ENCODE measurements around the gene UBE2R2.
A peak's percentile ranks its signal among the peaks of the same experiment; 100 is the strongest.

The UBE2R2 gene

DNA sequence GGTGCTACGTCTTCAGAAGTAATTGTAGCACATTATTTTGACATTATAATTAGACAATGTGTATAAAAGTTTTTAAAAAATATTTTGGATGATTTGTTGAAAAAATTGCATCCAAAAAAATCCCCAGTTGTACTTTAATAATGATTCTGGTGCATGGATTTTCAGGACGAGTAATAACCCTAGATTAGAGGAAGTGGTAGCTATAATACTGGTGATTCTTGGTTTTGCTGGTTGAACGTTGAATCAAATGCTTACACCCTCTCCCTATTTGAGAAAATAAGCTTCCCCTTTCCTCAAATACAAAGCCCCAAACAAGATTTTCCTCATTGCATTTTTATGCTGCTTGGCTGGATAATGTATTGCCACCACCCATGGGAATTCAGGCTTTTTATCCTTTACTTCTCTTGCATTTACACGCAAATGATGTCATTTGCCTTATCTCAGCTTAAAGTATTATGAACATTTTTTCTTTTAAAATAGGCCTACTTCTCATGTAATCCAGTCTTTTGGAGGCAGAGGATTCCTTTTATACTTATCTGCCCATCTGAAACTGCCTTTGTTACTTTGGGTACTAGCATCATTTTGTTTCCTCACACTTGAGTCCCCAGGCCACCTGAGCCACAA is 86.3 kb downstream of the UBE2R2 start:
- Histone ChIP-seq H2BK12ac (ENCODE audit: low read length) (no peak overlapping the region), H3K18ac (ENCODE audit: low read length) (no peak overlapping the region), H3K4me3 (ENCODE audit: low read depth, low read length) (no peak overlapping the region), H3K36me3 (ENCODE audit: control insufficient read depth in 1 of 2, insufficient read depth in 2 of 2, low read length in 2 of 2) (peaks cover 10 to 14% of the 10 kb centered on the region in 2 experiments), H2AFZ (ENCODE audit: insufficient read depth, low read length, poor library complexity) (no peak overlapping the region), H3K4me1 (ENCODE audit: control insufficient read depth in 1 of 2, insufficient read depth in 2 of 2, low read length in 2 of 2) (no peaks in the 10 kb centered on the region), H3K23ac (ENCODE audit: low read length) (no peak overlapping the region), H2BK5ac (ENCODE audit: low read depth, low read length, poor library complexity) (no peak overlapping the region), H4K8ac (ENCODE audit: low read depth, low read length) (no peak overlapping the region), H3K14ac (ENCODE audit: low read length) (no peak overlapping the region), H4K91ac (ENCODE audit: low read depth, low read length) (no peak overlapping the region), H2AK5ac (ENCODE audit: low read length) (no peak overlapping the region), H3K9ac (ENCODE audit: low read length) (no peak overlapping the region), H3K27me3 (ENCODE audit: insufficient read depth, low read length) (no peaks in the 10 kb centered on the region), H3K4ac (ENCODE audit: low read depth, low read length) (no peak overlapping the region), H3K9me3 (ENCODE audit: insufficient read depth, low read depth, low read length) (no peaks in the 10 kb centered on the region), H3K79me2 (ENCODE audit: control insufficient read depth, insufficient read depth, low read length, poor library complexity) (no peaks in the 10 kb centered on the region), H3K4me2 (ENCODE audit: low read length) (no peak overlapping the region), H3K27ac (ENCODE audit: low read depth, low read length) (no peak overlapping the region), H4K12ac (ENCODE audit: low read depth, low read length) (no peak overlapping the region), H3K79me1 (ENCODE audit: low read length) (no peaks in the 10 kb centered on the region), H2BK120ac (ENCODE audit: insufficient read depth, low read length, poor library complexity) (no peak overlapping the region)
- no CpG with 5 or more reads among the region's 4 CpGs for WGBS (ENCODE audit: extremely low coverage, insufficient coverage, insufficient read length)
- DNase-seq, result peak in 1 of 2 donors; percentile 53

DNA sequence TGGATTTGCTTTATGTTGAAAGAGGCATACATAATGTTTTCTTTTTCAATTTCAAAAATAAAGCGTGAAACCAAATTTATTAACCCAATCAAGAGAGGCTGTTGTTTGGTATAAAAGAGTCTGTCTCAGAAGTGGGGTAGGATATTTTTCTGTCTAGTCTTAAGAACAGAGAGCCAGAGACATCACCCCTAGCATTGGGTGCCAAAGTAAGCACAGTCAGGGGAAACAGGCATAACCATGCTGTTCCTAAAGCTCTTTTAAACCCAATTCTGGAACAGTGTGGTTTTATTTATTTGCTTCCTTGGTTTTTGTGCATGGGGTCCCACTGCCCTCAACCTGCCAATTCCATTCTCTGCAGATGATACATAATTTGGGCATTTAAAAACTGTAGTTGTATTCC is 88.2 kb downstream of the UBE2R2 start:
- Histone ChIP-seq H2BK12ac (ENCODE audit: low read length) (no peak overlapping the region), H3K36me3 (ENCODE audit: control insufficient read depth in 1 of 2, insufficient read depth in 2 of 2, low read length in 2 of 2) (peaks cover 8 to 10% of the 10 kb centered on the region in 2 experiments), H3K79me1 (ENCODE audit: low read length) (no peaks in the 10 kb centered on the region), H3K4ac (ENCODE audit: low read depth, low read length) (no peak overlapping the region), H3K4me1 (ENCODE audit: control insufficient read depth in 1 of 2, insufficient read depth in 2 of 2, low read length in 2 of 2) (no peaks in the 10 kb centered on the region), H3K27ac (ENCODE audit: low read depth, low read length) (no peak overlapping the region), H3K27me3 (ENCODE audit: insufficient read depth, low read length) (no peaks in the 10 kb centered on the region), H2BK120ac (ENCODE audit: insufficient read depth, low read length, poor library complexity) (no peak overlapping the region), H3K9me3 (ENCODE audit: insufficient read depth, low read depth, low read length) (no peaks in the 10 kb centered on the region), H4K8ac (ENCODE audit: low read depth, low read length) (no peak overlapping the region), H3K18ac (ENCODE audit: low read length) (no peak overlapping the region), H3K4me2 (ENCODE audit: low read length) (no peak overlapping the region), H2AFZ (ENCODE audit: insufficient read depth, low read length, poor library complexity) (no peak overlapping the region), H4K12ac (ENCODE audit: low read depth, low read length) (no peak overlapping the region), H3K9ac (ENCODE audit: low read length) (no peak overlapping the region), H2BK5ac (ENCODE audit: low read depth, low read length, poor library complexity) (no peak overlapping the region), H3K14ac (ENCODE audit: low read length) (no peak overlapping the region), H3K79me2 (ENCODE audit: control insufficient read depth, insufficient read depth, low read length, poor library complexity) (no peaks in the 10 kb centered on the region), H2AK5ac (ENCODE audit: low read length) (no peak overlapping the region), H3K4me3 (ENCODE audit: low read depth, low read length) (no peak overlapping the region), H4K91ac (ENCODE audit: low read depth, low read length) (no peak overlapping the region), H3K23ac (ENCODE audit: low read length) (no peak overlapping the region)
- no CpG with 5 or more reads among the region's 1 CpG for WGBS (ENCODE audit: extremely low coverage, insufficient coverage, insufficient read length)
- no peak for DNase-seq

DNA sequence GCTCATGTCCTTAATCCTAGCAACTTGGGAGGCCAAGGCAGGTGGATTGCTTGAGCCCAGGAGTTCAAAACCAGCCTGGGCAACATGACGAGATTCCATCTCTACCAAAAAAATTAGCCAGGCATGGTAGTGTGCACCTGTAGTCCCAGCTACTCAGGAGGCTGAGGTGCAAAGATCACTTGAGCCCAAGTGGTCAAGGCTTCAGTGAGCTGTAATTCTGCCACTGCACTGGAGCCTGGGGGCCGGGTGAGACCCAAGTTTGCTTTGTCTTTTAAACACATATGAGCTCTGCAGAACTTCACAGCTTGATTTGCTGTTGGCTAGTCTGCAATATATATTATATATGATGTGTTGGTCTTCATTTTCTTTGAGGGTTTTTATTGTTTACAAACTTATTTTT is 89.8 kb downstream of the UBE2R2 start:
- Histone ChIP-seq H3K4me1 (ENCODE audit: control insufficient read depth in 1 of 2, insufficient read depth in 2 of 2, low read length in 2 of 2) (no peaks in the 10 kb centered on the region), H3K4me3 (ENCODE audit: low read depth, low read length) (no peak overlapping the region), H4K91ac (ENCODE audit: low read depth, low read length) (no peak overlapping the region), H2BK5ac (ENCODE audit: low read depth, low read length, poor library complexity) (no peak overlapping the region), H3K23ac (ENCODE audit: low read length) (no peak overlapping the region), H2BK12ac (ENCODE audit: low read length) (no peak overlapping the region), H3K79me2 (ENCODE audit: control insufficient read depth, insufficient read depth, low read length, poor library complexity) (no peaks in the 10 kb centered on the region), H3K79me1 (ENCODE audit: low read length) (no peaks in the 10 kb centered on the region), H3K36me3 (ENCODE audit: control insufficient read depth in 1 of 2, insufficient read depth in 2 of 2, low read length in 2 of 2) (peaks cover 4 to 6% of the 10 kb centered on the region in 2 experiments), H4K8ac (ENCODE audit: low read depth, low read length) (no peak overlapping the region), H3K4me2 (ENCODE audit: low read length) (no peak overlapping the region), H4K12ac (ENCODE audit: low read depth, low read length) (no peak overlapping the region), H2AFZ (ENCODE audit: insufficient read depth, low read length, poor library complexity) (no peak overlapping the region), H3K9me3 (ENCODE audit: insufficient read depth, low read depth, low read length) (no peaks in the 10 kb centered on the region), H3K4ac (ENCODE audit: low read depth, low read length) (no peak overlapping the region), H3K27ac (ENCODE audit: low read depth, low read length) (no peak overlapping the region), H2AK5ac (ENCODE audit: low read length) (no peak overlapping the region), H3K18ac (ENCODE audit: low read length) (no peak overlapping the region), H3K9ac (ENCODE audit: low read length) (no peak overlapping the region), H3K14ac (ENCODE audit: low read length) (no peak overlapping the region), H2BK120ac (ENCODE audit: insufficient read depth, low read length, poor library complexity) (no peak overlapping the region), H3K27me3 (ENCODE audit: insufficient read depth, low read length) (no peaks in the 10 kb centered on the region)
- WGBS (ENCODE audit: extremely low coverage, insufficient coverage, insufficient read length), result no CpG with 5 or more reads among the region's 2 CpGs
- no peak for DNase-seq

DNA sequence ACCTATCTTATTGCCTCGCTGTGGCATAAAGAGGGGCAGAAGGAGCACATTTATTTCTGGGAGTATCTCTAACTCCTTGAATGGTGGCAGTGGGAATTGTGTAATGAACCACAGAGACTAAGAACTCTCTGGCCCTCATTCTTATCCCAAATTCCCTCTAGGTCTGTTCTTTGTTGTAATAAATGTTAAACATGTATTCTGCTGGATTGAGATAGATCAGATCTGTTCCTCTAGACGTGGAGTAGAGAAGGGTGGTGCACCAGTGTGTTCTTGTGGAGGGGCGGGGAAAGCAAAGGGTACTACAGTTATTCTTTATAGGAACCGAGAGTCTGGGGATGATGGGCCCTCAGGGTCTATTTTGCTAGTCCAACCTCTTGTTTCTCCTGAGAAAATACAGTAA is 90.4 kb downstream of the UBE2R2 start:
- H3K4me2 ChIP-seq (ENCODE audit: low read length), result no peak overlapping the region
- H3K4me3 ChIP-seq (ENCODE audit: low read depth, low read length), result no peak overlapping the region
- no peak overlapping the region for H2BK5ac ChIP-seq (ENCODE audit: low read depth, low read length, poor library complexity)
- no peak overlapping the region for H3K9ac ChIP-seq (ENCODE audit: low read length)
- no peak overlapping the region for H3K27ac ChIP-seq (ENCODE audit: low read depth, low read length)
- no peak for DNase-seq
- WGBS (ENCODE audit: extremely low coverage, insufficient coverage, insufficient read length), result no CpG with 5 or more reads among the region's 4 CpGs
- H3K79me2 ChIP-seq (ENCODE audit: control insufficient read depth, insufficient read depth, low read length, poor library complexity), result no peaks in the 10 kb centered on the region
- H4K12ac ChIP-seq (ENCODE audit: low read depth, low read length), result no peak overlapping the region
- no peak overlapping the region for H2BK12ac ChIP-seq (ENCODE audit: low read length)
- peaks cover 0 to 3% of the 10 kb centered on the region in 2 experiments for H3K36me3 ChIP-seq (ENCODE audit: control insufficient read depth in 1 of 2, insufficient read depth in 2 of 2, low read length in 2 of 2)
- H4K91ac ChIP-seq (ENCODE audit: low read depth, low read length), result no peak overlapping the region
- no peaks in the 10 kb centered on the region for H3K79me1 ChIP-seq (ENCODE audit: low read length)
- no peaks in the 10 kb centered on the region for H3K27me3 ChIP-seq (ENCODE audit: insufficient read depth, low read length)
- H3K23ac ChIP-seq (ENCODE audit: low read length), result no peak overlapping the region
- H3K18ac ChIP-seq (ENCODE audit: low read length), result no peak overlapping the region
- H4K8ac ChIP-seq (ENCODE audit: low read depth, low read length), result no peak overlapping the region
- H3K4ac ChIP-seq (ENCODE audit: low read depth, low read length), result no peak overlapping the region
- H2AFZ ChIP-seq (ENCODE audit: insufficient read depth, low read length, poor library complexity), result no peak overlapping the region
- H3K9me3 ChIP-seq (ENCODE audit: insufficient read depth, low read depth, low read length), result no peaks in the 10 kb centered on the region
- H3K4me1 ChIP-seq (ENCODE audit: control insufficient read depth in 1 of 2, insufficient read depth in 2 of 2, low read length in 2 of 2), result no peaks in the 10 kb centered on the region
- no peak overlapping the region for H3K14ac ChIP-seq (ENCODE audit: low read length)
- no peak overlapping the region for H2AK5ac ChIP-seq (ENCODE audit: low read length)
- no peak overlapping the region for H2BK120ac ChIP-seq (ENCODE audit: insufficient read depth, low read length, poor library complexity)
